ENCODE results near the gene STK16. TPM values are rescaled to one million over a fixed set of nuclear protein-coding genes. Genes with fewer than 3 reads are reported as not detected.

The STK16 gene
- total and polyA plus RNA-seq, 2 of the 13 experiments (the other 11 are each of a cell fraction or from before 2014, with no cell fraction given): 28.0 to 50.9 TPM

GRCh38 chr2:219245148-219245898 lies at the start of gene STK16, which contains the start of gene GLB1L (continued):
- peak; percentile 82; the same call in 1 of the 2 replicates for TF ChIP-seq FOXJ3 (CRISPR knock-in tag; IDR thresholded peaks at IDR 0.05; ENCODE audit: borderline replicate concordance)
- TF ChIP-seq ZNF263 (CRISPR knock-in tag; IDR thresholded peaks at IDR 0.05): peak; percentile 75
- peak; percentile 65; the same call in 1 of the 2 replicates for TF ChIP-seq ZNF281 (CRISPR knock-in tag; IDR thresholded peaks at IDR 0.05; ENCODE audit: borderline replicate concordance)
- TF ChIP-seq ZBTB49 (CRISPR knock-in tag; IDR thresholded peaks at IDR 0.05; ENCODE audit: borderline replicate concordance): no peak
- TF ChIP-seq ZNF713 (CRISPR knock-in tag; IDR thresholded peaks at IDR 0.05): peak; percentile 83; the same call in 1 of the 2 replicates
- peak; percentile 83 for TF ChIP-seq TARDBP (CRISPR knock-in tag; IDR thresholded peaks at IDR 0.05)
- TF ChIP-seq NCOA5 (CRISPR knock-in tag; IDR thresholded peaks at IDR 0.05): no peak
- peak; percentile 75 for TF ChIP-seq PAXIP1 (CRISPR knock-in tag; conservative IDR thresholded peaks at IDR 0.05)
- TF ChIP-seq ZNF510 (CRISPR knock-in tag; IDR thresholded peaks at IDR 0.05; ENCODE audit: low read depth): peak; percentile 91
- TF ChIP-seq NFYC (CRISPR knock-in tag; IDR thresholded peaks at IDR 0.05): peak; percentile 40; the same call in 1 of the 2 replicates
- TF ChIP-seq HNF4A (CRISPR knock-in tag; IDR thresholded peaks at IDR 0.05): peak; percentile 58
- TF ChIP-seq PBX2 (CRISPR knock-in tag; IDR thresholded peaks at IDR 0.05): no peak
- peak; percentile 51 for TF ChIP-seq FOSL2 (CRISPR knock-in tag; IDR thresholded peaks at IDR 0.05)
- peak; percentile 79; the same call in 1 of the 2 replicates for TF ChIP-seq CBX5 (CRISPR knock-in tag; IDR thresholded peaks at IDR 0.05; ENCODE audit: borderline replicate concordance)
- TF ChIP-seq THAP9 (CRISPR knock-in tag; IDR thresholded peaks at IDR 0.05; ENCODE audit: borderline replicate concordance): peak; percentile 93; the same call in 1 of the 2 replicates
